ENCODE results near the gene ZZZ3.

- no peak for TF ChIP-seq GATA3 (IDR thresholded peaks at IDR 0.05; ENCODE audit: low read depth, low read length)
- TF ChIP-seq GATA2 (IDR thresholded peaks at IDR 0.05; ENCODE audit: low read depth, low read length), result no peak
Measured at GRCh38 chr1:77673716-77674355, 8.6 kb downstream of the ZZZ3 start.

All from SH-SY5Y (cell line).